ENCODE data around the gene WDR27. TPM values are rescaled to one million over a fixed set of nuclear protein-coding genes. Genes with fewer than 3 reads are reported as not detected.

WDR27 gene
- total RNA-seq, 4 donors from 2014 or later: 23.1 to 101 (median 75.8) TPM

DNA sequence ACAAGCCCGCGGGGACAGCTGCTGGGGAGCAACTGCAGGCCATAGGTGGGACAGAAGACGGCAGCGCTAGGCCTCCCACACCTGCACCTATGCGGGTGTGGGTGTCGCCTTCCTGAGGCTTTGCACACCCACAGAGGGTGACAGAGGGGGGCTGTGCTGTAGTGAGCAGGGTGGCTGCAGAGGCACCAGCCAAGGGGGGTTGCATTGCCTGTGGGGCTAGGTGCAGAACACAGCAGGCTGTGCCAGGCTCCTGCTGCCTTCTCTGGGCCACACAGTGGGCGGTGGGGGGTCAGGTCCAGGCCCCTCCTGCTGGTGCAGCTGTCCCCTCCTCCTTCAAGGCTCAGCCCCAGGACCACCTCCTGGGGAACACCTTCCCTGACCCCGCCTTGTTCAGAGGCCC is 75.7 kb downstream of the WDR27 start:
- TF ChIP-seq CTCF (IDR thresholded peaks at IDR 0.05): no peak
- no peak for TF ChIP-seq POLR2A (IDR thresholded peaks at IDR 0.05)
- H3K9me3 ChIP-seq: no peaks in the 10 kb centered on the region
- H3K4me1 ChIP-seq: no peaks in the 10 kb centered on the region
- no peak for DNase-seq
- no peak overlapping the region for H3K4me3 ChIP-seq
- no peaks in the 10 kb centered on the region for H3K27me3 ChIP-seq
- H3K27ac ChIP-seq: no peak overlapping the region
- no peaks in the 10 kb centered on the region for H3K36me3 ChIP-seq

- H3K27me3 ChIP-seq: no peaks in the 10 kb centered on the region
- no peaks in the 10 kb centered on the region for H3K4me1 ChIP-seq
- no peak for DNase-seq
- no peak overlapping the region for H3K27ac ChIP-seq
- H3K9me3 ChIP-seq: no peaks in the 10 kb centered on the region
- no peaks in the 10 kb centered on the region for H3K36me3 ChIP-seq
- no peak for TF ChIP-seq CTCF (IDR thresholded peaks at IDR 0.05)
- no peak for TF ChIP-seq POLR2A (IDR thresholded peaks at IDR 0.05)
- no peak overlapping the region for H3K4me3 ChIP-seq
Measured at GRCh38 chr6:169625376-169625775, 76.5 kb downstream of the WDR27 start.

DNA sequence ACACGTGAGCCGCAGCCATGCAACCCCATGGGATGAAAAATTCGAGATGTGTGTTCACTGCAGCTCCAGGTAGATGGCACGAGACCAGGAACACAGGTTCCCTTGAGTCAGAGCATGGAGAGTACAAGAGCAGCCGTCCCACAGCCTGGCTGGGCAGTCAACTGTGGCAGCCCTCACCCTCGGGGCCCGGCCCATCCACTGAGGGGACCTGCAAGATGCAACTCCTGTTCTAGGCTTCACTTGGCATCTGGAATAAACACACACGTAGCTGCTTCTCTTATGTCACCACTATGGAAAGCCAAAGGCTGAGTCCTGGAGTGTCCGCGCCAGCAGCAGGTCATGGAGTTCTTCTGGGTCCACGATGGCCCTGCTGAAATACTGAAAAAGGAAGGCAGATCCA is 77.0 kb downstream of the WDR27 start:
- DNase-seq: no peak
- no peak for TF ChIP-seq POLR2A (IDR thresholded peaks at IDR 0.05)
- no peak for TF ChIP-seq CTCF (IDR thresholded peaks at IDR 0.05)
- no peaks in the 10 kb centered on the region for H3K9me3 ChIP-seq
- no peak overlapping the region for H3K27ac ChIP-seq
- H3K36me3 ChIP-seq: no peaks in the 10 kb centered on the region
- no peaks in the 10 kb centered on the region for H3K4me1 ChIP-seq
- H3K27me3 ChIP-seq: no peaks in the 10 kb centered on the region
- H3K4me3 ChIP-seq: no peak overlapping the region

GRCh38 chr6:169623975-169624374 is 77.9 kb downstream of the WDR27 start:
- Histone ChIP-seq H3K9me3 (no peaks in the 10 kb centered on the region), H3K4me3 (no peak overlapping the region), H3K27me3 (no peaks in the 10 kb centered on the region), H3K27ac (no peak overlapping the region), H3K4me1 (no peaks in the 10 kb centered on the region), H3K36me3 (no peaks in the 10 kb centered on the region)
- DNase-seq: no peak
- TF ChIP-seq POLR2A (IDR thresholded peaks at IDR 0.05) (no peak), CTCF (IDR thresholded peaks at IDR 0.05) (no peak)

- no peaks in the 10 kb centered on the region for H3K27me3 ChIP-seq
- no peaks in the 10 kb centered on the region for H3K9me3 ChIP-seq
- H3K4me3 ChIP-seq: no peak overlapping the region
- no peak for DNase-seq
- H3K4me1 ChIP-seq: no peaks in the 10 kb centered on the region
- TF ChIP-seq CTCF (IDR thresholded peaks at IDR 0.05): no peak
- no peak for TF ChIP-seq POLR2A (IDR thresholded peaks at IDR 0.05)
- H3K27ac ChIP-seq: no peak overlapping the region
- H3K36me3 ChIP-seq: no peaks in the 10 kb centered on the region
Measured at GRCh38 chr6:169623343-169623742, 78.5 kb downstream of the WDR27 start.

- H3K4me3 ChIP-seq: no peak overlapping the region
- H3K36me3 ChIP-seq: no peaks in the 10 kb centered on the region
- TF ChIP-seq CTCF (IDR thresholded peaks at IDR 0.05) (no peak), POLR2A (IDR thresholded peaks at IDR 0.05) (no peak)
- no peaks in the 10 kb centered on the region for H3K9me3 ChIP-seq
- DNase-seq: no peak
- no peaks in the 10 kb centered on the region for H3K4me1 ChIP-seq
- H3K27ac ChIP-seq: no peak overlapping the region
- H3K27me3 ChIP-seq: no peaks in the 10 kb centered on the region
Measured at GRCh38 chr6:169622618-169623017, 79.2 kb downstream of the WDR27 start.
